IPS-18c (cell line): ENCODE measurements around the gene TMEM178B.

Source experiments
- H3K4me3 ChIP-seq: 2 replicates; pipeline ENCODE4 v1.7.0; 2013; ENCODE audit warnings: low read depth, mild to moderate bottlenecking, low read length, moderate library complexity; ENCODE audit not compliant: insufficient read depth
- H3K9me3 ChIP-seq: one replicate; pipeline ENCODE4 v1.6.1; 2013; ENCODE audit warnings: mild to moderate bottlenecking, low read length, moderate library complexity; ENCODE audit not compliant: control insufficient read depth, insufficient read depth

Gene TMEM178B

GRCh38 chr7:141257597-141257996 lies 183.7 kb downstream of the TMEM178B start:
- Histone ChIP-seq H3K4me3 (no peak overlapping the region), H3K9me3 (no peaks in the 10 kb centered on the region)

DNA sequence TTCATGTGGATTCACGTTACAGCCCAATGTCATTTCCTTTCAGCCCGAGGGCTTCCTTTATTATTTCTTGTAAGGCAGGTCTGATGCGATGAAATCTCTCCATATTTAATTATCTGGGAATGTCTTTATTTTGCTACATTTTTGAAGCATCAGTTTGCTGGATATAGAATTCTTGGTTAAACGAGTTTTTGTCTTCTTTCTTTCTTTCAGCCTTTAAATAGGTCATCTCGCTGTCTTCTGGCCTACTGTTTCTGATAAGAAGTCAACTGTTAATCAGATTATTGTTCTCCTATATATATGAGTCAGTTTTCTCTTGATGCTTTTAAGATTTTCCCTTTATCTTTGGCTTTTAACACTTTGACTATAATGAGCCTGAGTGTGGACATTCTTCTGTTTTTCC lies 184.7 kb downstream of the TMEM178B start:
- H3K4me3 ChIP-seq = no peak overlapping the region
- no peaks in the 10 kb centered on the region for H3K9me3 ChIP-seq

DNA sequence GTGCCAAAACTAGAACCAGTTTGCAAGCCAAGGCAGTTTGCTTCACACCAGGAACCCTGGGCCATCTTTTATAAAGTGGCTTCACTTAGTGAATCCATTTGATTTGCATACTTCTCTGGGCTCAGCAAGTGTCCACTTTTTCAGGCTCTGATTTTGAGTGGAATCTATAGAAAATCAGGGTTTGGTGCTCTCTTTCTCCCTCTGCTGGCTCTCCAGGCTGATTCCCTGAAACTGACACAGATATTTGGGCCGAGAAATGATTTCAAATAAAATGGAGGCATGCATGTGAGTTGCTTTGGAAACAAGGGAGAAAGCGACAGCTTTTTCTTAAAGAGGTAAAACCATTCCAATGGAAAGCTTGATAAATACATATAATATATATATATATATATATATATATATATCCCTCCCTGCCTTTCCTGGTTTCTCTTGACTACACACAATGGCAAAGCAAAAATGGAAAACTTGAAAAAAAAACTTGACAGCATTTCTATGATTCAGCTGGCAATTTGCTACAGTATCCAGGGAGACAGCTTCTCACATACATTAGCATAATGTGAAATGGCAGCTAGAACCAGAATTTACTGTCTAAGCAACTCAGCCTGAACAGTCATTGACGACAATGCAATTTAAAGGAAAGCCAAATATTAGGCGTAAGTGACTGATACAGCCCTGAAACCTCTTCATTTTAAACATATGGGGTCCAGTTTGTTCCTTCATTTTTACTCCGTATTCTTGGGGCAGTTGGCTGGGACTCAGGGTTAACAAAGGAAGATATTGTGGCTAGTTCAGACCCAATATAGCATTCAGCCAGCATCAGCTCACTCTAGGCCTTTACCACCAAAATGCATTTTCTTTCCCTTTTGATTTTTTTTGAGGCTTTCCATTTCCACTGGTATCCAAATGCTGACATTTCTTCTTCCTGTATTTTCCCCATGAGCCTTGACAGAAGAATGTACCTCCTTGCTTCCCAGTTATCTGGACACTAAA lies 188.5 kb downstream of the TMEM178B start:
- Histone ChIP-seq H3K4me3 (no peak overlapping the region), H3K9me3 (no peaks in the 10 kb centered on the region)

- Histone ChIP-seq H3K4me3 (no peak overlapping the region), H3K9me3 (no peaks in the 10 kb centered on the region)
Observed at GRCh38 chr7:141263508-141263907, 189.6 kb downstream of the TMEM178B start.

DNA sequence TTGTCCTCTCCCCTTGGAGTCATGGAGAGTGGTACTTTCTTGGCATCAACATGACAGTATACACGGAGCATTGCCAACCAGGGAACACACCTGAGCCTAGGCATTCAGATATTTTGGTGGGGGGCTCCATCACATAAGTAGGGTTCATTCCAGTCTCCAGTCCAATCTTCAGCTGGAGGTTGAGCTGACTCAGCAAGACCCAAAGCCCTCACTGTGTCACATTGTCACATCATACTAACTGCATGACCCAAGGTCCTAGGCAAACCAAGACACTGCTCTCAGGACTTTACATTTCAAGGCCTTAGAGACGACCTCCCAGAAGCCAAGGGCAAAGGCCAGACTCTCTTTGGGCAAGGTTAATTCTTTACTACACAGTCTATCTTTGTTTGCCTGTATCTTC lies 190.1 kb downstream of the TMEM178B start:
- no peak overlapping the region for H3K4me3 ChIP-seq
- no peaks in the 10 kb centered on the region for H3K9me3 ChIP-seq

- Histone ChIP-seq H3K4me3 (no peak overlapping the region), H3K9me3 (no peaks in the 10 kb centered on the region)
Observed at GRCh38 chr7:141264511-141264910, 190.6 kb downstream of the TMEM178B start.

- no peaks in the 10 kb centered on the region for H3K9me3 ChIP-seq
- H3K4me3 ChIP-seq = no peak overlapping the region
Observed at GRCh38 chr7:141265668-141266067, 191.8 kb downstream of the TMEM178B start.

DNA sequence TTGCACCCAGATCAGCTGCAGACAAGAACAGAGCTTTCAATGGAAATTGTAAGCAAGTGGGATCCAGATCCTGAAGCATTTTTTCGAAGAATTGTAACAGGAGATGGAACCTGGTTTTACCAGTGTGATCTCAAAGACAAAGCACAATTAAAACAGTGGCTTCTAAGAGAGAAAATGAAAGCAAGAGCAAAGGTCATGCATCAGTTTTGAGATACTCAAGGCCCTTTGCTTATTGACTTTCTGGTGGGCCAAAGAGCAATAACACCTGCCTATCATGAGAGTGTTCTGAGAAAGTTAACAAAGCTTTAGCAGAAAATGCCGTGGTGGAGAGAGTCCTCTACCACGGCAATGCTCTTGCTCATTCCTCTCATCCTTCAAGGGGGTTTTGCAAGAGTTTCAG lies 194.8 kb downstream of the TMEM178B start:
- Histone ChIP-seq H3K9me3 (no peaks in the 10 kb centered on the region), H3K4me3 (no peak overlapping the region)

- H3K9me3 ChIP-seq = no peaks in the 10 kb centered on the region
Observed at GRCh38 chr7:141271451-141271850, 197.6 kb downstream of the TMEM178B start.

DNA sequence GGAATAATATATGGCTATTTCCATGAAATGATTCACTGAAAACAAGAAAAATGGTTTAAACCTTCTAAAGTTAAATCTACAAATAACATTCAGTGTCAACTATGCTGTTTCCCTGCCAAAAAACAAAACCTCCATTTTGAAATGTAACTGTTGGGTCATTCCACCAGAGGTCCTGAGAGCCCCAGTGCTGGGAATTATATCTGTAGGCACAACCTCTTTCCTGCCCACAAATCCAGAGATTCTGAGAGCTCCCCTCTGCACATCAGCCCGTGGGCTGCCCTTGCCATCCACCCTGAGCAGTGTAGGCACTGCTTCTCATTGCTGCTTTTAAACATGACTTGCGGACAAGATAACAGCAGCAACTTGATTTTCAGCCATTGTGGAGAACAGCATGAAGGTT lies 198.6 kb downstream of the TMEM178B start:
- Histone ChIP-seq H3K4me3 (no peak overlapping the region), H3K9me3 (no peaks in the 10 kb centered on the region)

More at GRCh38 chr7:141271451-141271850, 197.6 kb downstream of the TMEM178B start:
- no peak overlapping the region for H3K4me3 ChIP-seq

DNA sequence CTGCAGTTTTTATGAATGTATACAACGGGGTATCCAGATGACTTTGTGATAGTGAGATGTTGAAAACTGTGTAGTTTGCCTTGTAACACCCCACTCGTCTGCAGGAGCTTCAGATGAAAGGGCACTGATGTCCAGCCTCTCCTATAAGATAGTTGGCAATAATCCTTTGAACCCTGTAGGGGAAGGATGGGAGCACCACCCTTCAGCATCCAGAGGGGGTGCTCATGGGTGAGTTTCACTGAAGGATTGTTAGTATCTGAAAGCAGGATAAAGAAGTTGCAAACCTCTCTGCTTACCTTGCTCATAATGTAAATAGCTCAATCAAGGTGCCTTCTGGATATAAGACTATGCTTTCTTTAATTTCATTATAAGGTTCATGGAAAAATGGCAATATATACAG lies 201.5 kb downstream of the TMEM178B start:
- H3K4me3 ChIP-seq = no peak overlapping the region
- H3K9me3 ChIP-seq = no peaks in the 10 kb centered on the region

GRCh38 chr7:141276031-141276430 lies 202.2 kb downstream of the TMEM178B start:
- H3K9me3 ChIP-seq = no peaks in the 10 kb centered on the region
- no peak overlapping the region for H3K4me3 ChIP-seq

- H3K9me3 ChIP-seq = no peaks in the 10 kb centered on the region
Observed at GRCh38 chr7:141280100-141280499, 206.2 kb downstream of the TMEM178B start.

DNA sequence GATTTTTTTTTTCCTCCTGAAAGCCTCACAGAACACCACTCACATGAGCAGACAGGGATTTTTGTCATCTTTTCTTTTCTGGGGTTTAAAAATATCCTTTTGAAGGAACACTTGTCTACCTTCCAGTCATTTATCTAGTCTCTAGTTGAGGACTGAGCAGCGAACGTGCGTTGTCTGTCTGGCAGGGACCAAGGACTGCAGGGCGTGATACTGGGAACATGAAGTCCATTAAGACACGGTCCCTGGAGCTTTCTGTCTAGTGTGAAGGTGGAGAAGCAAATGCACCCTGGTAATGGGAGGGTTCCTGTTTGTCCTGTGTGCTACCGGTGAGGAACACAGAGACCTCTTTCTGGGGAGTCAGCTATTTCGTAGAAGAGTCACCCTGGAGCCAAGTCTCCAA lies 207.4 kb downstream of the TMEM178B start:
- Histone ChIP-seq H3K9me3 (no peaks in the 10 kb centered on the region), H3K4me3 (no peak overlapping the region)

More at GRCh38 chr7:141280100-141280499, 206.2 kb downstream of the TMEM178B start:
- H3K4me3 ChIP-seq = no peak overlapping the region

- H3K9me3 ChIP-seq = no peaks in the 10 kb centered on the region
- no peak overlapping the region for H3K4me3 ChIP-seq
Observed at GRCh38 chr7:141286522-141286921, 212.7 kb downstream of the TMEM178B start.

DNA sequence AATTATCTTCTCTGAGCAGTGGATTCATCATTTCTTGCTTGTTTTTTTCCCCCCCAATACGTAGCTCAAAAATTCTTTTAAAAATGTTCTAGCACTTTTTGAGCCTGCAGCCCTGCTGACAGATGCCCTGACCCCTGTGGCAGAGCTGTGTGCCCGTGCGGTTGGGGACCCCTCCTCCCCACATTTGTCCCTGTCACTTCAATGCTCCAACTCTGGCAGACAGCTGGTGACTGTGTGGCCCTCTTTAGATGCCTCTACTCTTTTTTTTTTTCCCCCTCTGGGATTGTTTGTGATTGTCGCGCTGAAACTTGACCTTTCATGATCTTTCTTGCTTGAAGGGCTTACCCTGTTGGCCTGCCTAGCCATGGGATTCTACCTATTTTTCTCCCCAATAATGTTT lies 214.1 kb downstream of the TMEM178B start:
- Histone ChIP-seq H3K9me3 (no peaks in the 10 kb centered on the region), H3K4me3 (no peak overlapping the region)

GRCh38 chr7:141288626-141289025 lies 214.8 kb downstream of the TMEM178B start:
- Histone ChIP-seq H3K4me3 (no peak overlapping the region), H3K9me3 (no peaks in the 10 kb centered on the region)

DNA sequence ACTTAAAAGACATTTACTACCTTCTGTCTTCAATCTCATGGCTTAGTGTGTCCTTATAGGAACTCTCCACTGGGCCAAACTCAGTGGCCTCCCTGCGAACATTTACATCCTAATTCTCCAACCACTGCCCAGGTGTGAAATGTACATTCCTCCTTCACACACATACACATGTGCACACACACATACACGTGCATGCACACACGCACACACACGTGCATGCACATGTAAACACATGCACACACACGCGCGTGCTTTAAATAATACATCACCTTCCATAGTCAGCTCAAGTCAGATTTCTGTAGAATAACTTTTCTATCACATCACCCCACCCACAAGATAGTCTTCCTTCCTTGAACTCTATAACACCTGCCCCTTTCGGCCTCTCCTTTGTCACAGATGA lies 216.5 kb downstream of the TMEM178B start:
- Histone ChIP-seq H3K4me3 (no peak overlapping the region), H3K9me3 (no peaks in the 10 kb centered on the region)
